ENCODE results near the gene VCAM1. TPM values are rescaled to one million over a fixed set of nuclear protein-coding genes. Genes with fewer than 3 reads are reported as not detected.

Gene VCAM1
- total RNA-seq, 1 donor from 2014 or later: 1.8 TPM

- TF ChIP-seq CTCF (IDR thresholded peaks at IDR 0.05; ENCODE audit: insufficient read depth, low read length, severe bottlenecking): no peak
- DNase-seq (ENCODE audit: low read depth) (no peak), FAIRE-seq (no peak)
- H3K36me3 ChIP-seq (ENCODE audit: control insufficient read depth, insufficient read depth, low read length): no peaks in the 10 kb centered on the region
- H3K4me3 ChIP-seq (ENCODE audit: low read depth, low read length): no peak overlapping the region
- no peaks in the 10 kb centered on the region for H3K27me3 ChIP-seq (ENCODE audit: control insufficient read depth, insufficient read depth, low read length)
These were observed 19.0 kb upstream of the VCAM1 start for GRCh38 chr1:100700586-100700985.

GRCh38 chr1:100703052-100703451 lies 16.5 kb upstream of the VCAM1 start:
- TF ChIP-seq CTCF (IDR thresholded peaks at IDR 0.05; ENCODE audit: insufficient read depth, low read length, severe bottlenecking): no peak
- FAIRE-seq (no peak), DNase-seq (ENCODE audit: low read depth) (no peak)

GRCh38 chr1:100703716-100704115 lies 15.8 kb upstream of the VCAM1 start:
- TF ChIP-seq CTCF (IDR thresholded peaks at IDR 0.05; ENCODE audit: insufficient read depth, low read length, severe bottlenecking): no peak
- DNase-seq (ENCODE audit: low read depth) (no peak), FAIRE-seq (no peak)
- Histone ChIP-seq H3K36me3 (ENCODE audit: control insufficient read depth, insufficient read depth, low read length) (no peaks in the 10 kb centered on the region), H3K27me3 (ENCODE audit: control insufficient read depth, insufficient read depth, low read length) (no peaks in the 10 kb centered on the region), H3K4me3 (ENCODE audit: low read depth, low read length) (no peak overlapping the region)

More at GRCh38 chr1:100703052-100703451, 16.5 kb upstream of the VCAM1 start:
- no peaks in the 10 kb centered on the region for H3K36me3 ChIP-seq (ENCODE audit: control insufficient read depth, insufficient read depth, low read length)
- H3K4me3 ChIP-seq (ENCODE audit: low read depth, low read length): no peak overlapping the region
- no peaks in the 10 kb centered on the region for H3K27me3 ChIP-seq (ENCODE audit: control insufficient read depth, insufficient read depth, low read length)

- H3K4me3 ChIP-seq (ENCODE audit: low read depth, low read length): no peak overlapping the region
- FAIRE-seq (no peak), DNase-seq (ENCODE audit: low read depth) (no peak)
- H3K27me3 ChIP-seq (ENCODE audit: control insufficient read depth, insufficient read depth, low read length): no peaks in the 10 kb centered on the region
- no peaks in the 10 kb centered on the region for H3K36me3 ChIP-seq (ENCODE audit: control insufficient read depth, insufficient read depth, low read length)
- TF ChIP-seq CTCF (IDR thresholded peaks at IDR 0.05; ENCODE audit: insufficient read depth, low read length, severe bottlenecking): no peak
These were observed 15.1 kb upstream of the VCAM1 start for GRCh38 chr1:100704473-100704872.

- Histone ChIP-seq H3K27me3 (ENCODE audit: control insufficient read depth, insufficient read depth, low read length) (no peaks in the 10 kb centered on the region), H3K4me3 (ENCODE audit: low read depth, low read length) (no peak overlapping the region), H3K36me3 (ENCODE audit: control insufficient read depth, insufficient read depth, low read length) (no peaks in the 10 kb centered on the region)
- DNase-seq (ENCODE audit: low read depth) (no peak), FAIRE-seq (no peak)
- no peak for TF ChIP-seq CTCF (IDR thresholded peaks at IDR 0.05; ENCODE audit: insufficient read depth, low read length, severe bottlenecking)
These were observed 13.2 kb upstream of the VCAM1 start for GRCh38 chr1:100706296-100706695.

- no peak for TF ChIP-seq CTCF (IDR thresholded peaks at IDR 0.05; ENCODE audit: insufficient read depth, low read length, severe bottlenecking)
- Histone ChIP-seq H3K4me3 (ENCODE audit: low read depth, low read length) (no peak overlapping the region), H3K27me3 (ENCODE audit: control insufficient read depth, insufficient read depth, low read length) (no peaks in the 10 kb centered on the region), H3K36me3 (ENCODE audit: control insufficient read depth, insufficient read depth, low read length) (no peaks in the 10 kb centered on the region)
- no peak for FAIRE-seq
- no peak for DNase-seq (ENCODE audit: low read depth)
These were observed 12.7 kb upstream of the VCAM1 start for GRCh38 chr1:100706856-100707255.
